Activated naive CD4-positive, alpha-beta T cell treated with anti-CD3 and anti-CD28 coated beads, Interleukin-2, amount 50 U/mL, for 72 hours (primary cell): ENCODE measurements around the gene LYPLA2. TPM values are rescaled to one million over a fixed set of nuclear protein-coding genes. Genes with fewer than 3 reads are reported as not detected.
A peak's percentile ranks its signal among the peaks of the same experiment; 100 is the strongest.
"Not testable (repeated sequence)": the region's sequence is repeated elsewhere in the genome, so short reads cannot be mapped to it uniquely, and the experiment has no call there.

Experiments
- ATAC-seq, 2 donors: fragments of 150-1000 bp; cut with Tn5 transposase; 2 replicates each; pipeline ENCODE4 v1.10.0; 2021; ENCODE audit warnings: mild to moderate bottlenecking in 2 of 2, moderate library complexity in 2 of 2
- DNase-seq, 2 donors: peaks; one replicate each; pipeline ENCODE4 v3.0.0; 2021 to 2022; ENCODE audit warnings: low spot score in 2 of 2
- H3K27ac Mint-ChIP-seq, 2 donors: one replicate each; pipeline ENCODE4 v1.8.0; 2022; ENCODE audit warnings: mild to moderate bottlenecking in 2 of 2, mixed read lengths in 2 of 2
- H3K36me3 Mint-ChIP-seq, 2 donors: one replicate each; pipeline ENCODE4 v1.8.0; 2022; ENCODE audit warnings: mixed read lengths in 2 of 2
- H3K9me3 Mint-ChIP-seq, 2 donors: one replicate each; pipeline ENCODE4 v1.8.0; 2022; ENCODE audit warnings: mixed read lengths in 2 of 2
- total RNA-seq, 2 donors: library from RNA; stranded (reverse); gene quantifications; one replicate each; pipeline ENCODE4 v1.2.3, GENCODE V29; 2022

Gene LYPLA2
- total RNA-seq, 2 donors from 2014 or later = 73.6 to 78.1 TPM

DNA sequence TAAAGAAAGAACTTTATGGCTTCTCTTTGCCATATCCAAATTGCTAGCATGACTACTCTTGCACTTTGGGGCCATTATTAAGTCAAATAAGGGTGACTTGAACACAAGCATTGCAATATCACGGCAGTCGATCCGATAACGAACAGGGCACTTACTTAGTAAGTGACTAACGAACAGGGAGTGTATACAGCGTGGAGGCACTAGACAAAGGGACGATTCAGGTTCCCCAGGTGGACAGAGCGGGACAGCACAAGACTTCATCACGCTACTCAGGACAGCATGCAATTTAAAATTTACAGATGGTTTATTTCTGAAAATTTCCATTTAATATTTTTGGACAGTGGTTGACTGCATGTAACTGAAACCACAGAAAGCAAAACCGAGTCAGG lies 18.1 kb upstream of the LYPLA2 start:
- ATAC-seq (no peak), DNase-seq (no peak)
- H3K27ac Mint-ChIP-seq = no peak overlapping the region
- H3K36me3 Mint-ChIP-seq = peaks cover 2% of the 10 kb centered on the region in 2 donors
- H3K9me3 Mint-ChIP-seq = no peaks in the 10 kb centered on the region

GRCh38 chr1:23774174-23774880 lies 16.6 kb upstream of the LYPLA2 start:
- ATAC-seq = no peak
- DNase-seq = no peak
- no peak overlapping the region for H3K27ac Mint-ChIP-seq
- peaks cover 5 to 12% of the 10 kb centered on the region in 2 donors for H3K36me3 Mint-ChIP-seq
- H3K9me3 Mint-ChIP-seq = no peaks in the 10 kb centered on the region

DNA sequence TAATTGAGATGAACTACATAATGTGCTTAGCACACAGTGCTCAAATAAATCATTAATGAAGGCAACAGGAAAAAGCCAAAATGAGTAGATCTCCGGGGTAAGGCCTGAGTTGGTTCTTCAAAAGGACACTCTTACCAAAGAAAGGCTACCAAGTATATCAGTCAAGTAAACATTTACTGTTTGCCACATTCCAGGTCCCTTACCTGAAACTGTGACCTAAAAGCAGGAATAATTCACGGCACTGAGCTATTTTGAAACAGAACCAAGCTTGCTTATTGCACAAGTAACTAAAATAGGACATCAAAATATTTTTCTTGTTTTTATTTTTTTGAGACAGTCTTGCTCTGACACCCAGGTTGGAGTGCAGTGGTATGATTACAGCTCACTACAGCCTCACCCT lies 14.7 kb upstream of the LYPLA2 start:
- ATAC-seq (no peak), DNase-seq (no peak)
- Mint-ChIP-seq H3K36me3 (peaks cover 5 to 16% of the 10 kb centered on the region in 2 donors), H3K9me3 (no peaks in the 10 kb centered on the region), H3K27ac (no peak overlapping the region)

DNA sequence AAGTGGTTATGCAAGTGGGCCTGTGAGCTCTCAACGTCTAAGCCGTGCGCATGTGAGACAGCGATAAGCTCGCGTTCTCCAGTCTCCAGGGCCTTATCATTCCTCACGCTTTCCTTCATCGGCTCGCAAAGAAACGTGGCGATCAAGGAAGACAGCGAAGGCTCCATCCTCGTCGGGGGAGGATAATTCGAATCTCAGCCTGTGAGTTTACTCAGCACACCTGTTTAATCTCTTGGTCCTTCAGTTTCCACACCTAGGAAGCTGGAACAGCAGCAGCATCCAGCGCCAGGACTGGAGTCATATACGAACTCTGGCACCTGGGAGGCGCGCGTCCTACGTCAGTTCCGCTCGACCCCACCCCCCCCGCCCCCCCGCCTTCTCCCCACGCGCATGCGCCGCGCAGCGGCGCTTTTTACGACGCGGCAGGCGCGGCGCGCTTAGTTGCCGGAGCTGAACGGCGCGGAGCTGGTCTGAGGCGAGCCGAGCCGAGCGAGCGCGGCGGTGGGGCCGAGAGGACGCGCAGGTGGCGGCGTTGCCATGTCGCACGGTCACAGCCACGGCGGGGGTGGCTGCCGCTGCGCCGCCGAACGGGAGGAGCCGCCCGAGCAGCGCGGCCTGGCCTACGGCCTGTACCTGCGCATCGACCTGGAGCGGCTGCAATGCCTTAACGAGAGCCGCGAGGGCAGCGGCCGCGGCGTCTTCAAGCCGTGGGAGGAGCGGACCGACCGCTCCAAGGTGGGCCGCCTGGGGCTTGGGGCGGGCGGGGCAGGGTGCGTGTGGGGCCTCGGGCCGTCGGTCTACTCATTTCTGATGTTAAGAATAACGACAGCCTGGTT lies 12.7 kb upstream of the LYPLA2 start, which contains the start of gene PITHD1:
Gene PITHD1 (plus strand): TSS at position 440 of the 836 bp plus-strand sequence. CDS start 98 bp downstream, at position 538.
- no peaks in the 10 kb centered on the region for H3K9me3 Mint-ChIP-seq
- H3K36me3 Mint-ChIP-seq = peaks cover 5 to 16% of the 10 kb centered on the region in 2 donors
- H3K27ac Mint-ChIP-seq = peak within 1 kb of the TSS; percentile 81 to 87
- DNase-seq (peak; percentile 79 to 85), ATAC-seq (peak; percentile 84 to 88)

GRCh38 chr1:23779826-23780371 lies 11.0 kb upstream of the LYPLA2 start:
- peaks cover 5 to 19% of the 10 kb centered on the region in 2 donors for H3K36me3 Mint-ChIP-seq
- ATAC-seq (peak in 1 of 2 donors; percentile 36), DNase-seq (no peak)
- H3K27ac Mint-ChIP-seq = peak overlapping the region; percentile 87
- no peaks in the 10 kb centered on the region for H3K9me3 Mint-ChIP-seq

DNA sequence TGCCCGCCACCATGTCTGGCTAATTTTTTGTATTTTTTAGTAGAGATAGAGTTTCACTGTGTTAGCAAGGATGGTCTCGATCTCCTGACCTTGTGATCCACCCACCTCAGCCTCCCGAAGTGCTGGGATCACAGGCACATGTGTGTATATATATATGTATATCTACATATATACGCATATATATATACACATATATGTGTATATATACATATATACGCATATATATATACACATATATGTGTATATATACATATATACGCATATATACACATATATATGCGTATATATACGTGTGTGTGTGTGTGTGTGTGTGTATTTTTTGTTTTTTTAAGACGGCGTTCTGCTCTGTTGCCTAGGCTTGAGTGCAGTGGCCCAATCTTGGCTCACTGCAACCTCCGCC lies 7.8 kb upstream of the LYPLA2 start:
- not testable (repeated sequence) for ATAC-seq, H3K9me3 Mint-ChIP-seq, DNase-seq
- peaks cover 20 to 24% of the 10 kb centered on the region in 2 donors for H3K36me3 Mint-ChIP-seq
- peak overlapping the region in 1 of 2 donors; percentile 84 for H3K27ac Mint-ChIP-seq

DNA sequence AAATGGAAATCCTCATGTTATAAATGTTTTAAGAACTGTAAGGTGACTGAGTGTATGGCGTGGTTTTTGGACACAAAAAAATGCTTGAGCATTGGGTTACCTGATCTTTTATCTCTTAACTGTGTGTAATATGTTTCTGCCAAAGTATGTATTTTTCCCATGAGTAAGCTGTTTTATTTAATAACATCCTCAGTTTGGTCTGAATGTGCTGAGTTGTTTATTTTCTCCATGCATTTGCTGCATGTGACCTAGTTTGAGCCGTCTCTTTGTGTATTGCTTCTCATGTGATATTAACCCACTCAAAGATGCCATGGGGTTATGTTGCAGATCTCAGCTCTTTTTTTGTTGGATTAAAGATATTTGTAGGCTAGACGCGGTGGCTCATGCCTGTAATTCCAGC lies 6.1 kb upstream of the LYPLA2 start:
- DNase-seq (no peak), ATAC-seq (no peak)
- Mint-ChIP-seq H3K27ac (no peak overlapping the region), H3K36me3 (peaks cover 12 to 23% of the 10 kb centered on the region in 2 donors), H3K9me3 (no peaks in the 10 kb centered on the region)

DNA sequence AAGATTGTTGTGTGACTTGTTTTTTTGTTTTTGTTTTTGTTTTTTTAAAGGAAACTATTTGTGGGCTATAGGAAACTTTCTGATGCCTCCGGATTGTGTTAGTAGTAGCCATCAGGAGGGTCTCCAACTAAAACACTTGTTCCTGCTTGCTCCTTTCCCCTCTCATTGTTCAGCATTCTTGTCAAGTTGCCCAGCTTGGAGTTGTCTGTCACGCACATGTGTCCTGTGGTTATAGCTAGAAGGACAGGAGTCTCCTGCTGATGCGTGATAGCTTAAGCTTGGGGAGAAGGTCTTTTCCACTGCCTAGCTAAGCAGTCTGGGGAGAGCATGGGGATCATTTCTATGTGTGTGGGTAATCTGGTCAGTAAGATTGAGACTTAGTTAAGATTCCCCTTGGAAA lies 3.2 kb upstream of the LYPLA2 start:
- Mint-ChIP-seq H3K36me3 (peaks cover 19 to 35% of the 10 kb centered on the region in 2 donors), H3K9me3 (no peaks in the 10 kb centered on the region), H3K27ac (no peak overlapping the region)
- DNase-seq = no peak
- no peak for ATAC-seq

GRCh38 chr1:23788695-23789094 lies 2.2 kb upstream of the LYPLA2 start:
- DNase-seq (no peak), ATAC-seq (no peak)
- H3K27ac Mint-ChIP-seq = no peak overlapping the region
- no peaks in the 10 kb centered on the region for H3K9me3 Mint-ChIP-seq
- peaks cover 19 to 35% of the 10 kb centered on the region in 2 donors for H3K36me3 Mint-ChIP-seq

GRCh38 chr1:23791516-23792047 lies 637 bp downstream of the LYPLA2 start:
- peak in 1 of 2 donors; percentile 27 for DNase-seq
- Mint-ChIP-seq H3K9me3 (no peaks in the 10 kb centered on the region), H3K36me3 (peaks cover 7 to 25% of the 10 kb centered on the region in 2 donors), H3K27ac (peak overlapping the region; percentile 91 to 93)
- ATAC-seq = peak; percentile 30 to 34

DNA sequence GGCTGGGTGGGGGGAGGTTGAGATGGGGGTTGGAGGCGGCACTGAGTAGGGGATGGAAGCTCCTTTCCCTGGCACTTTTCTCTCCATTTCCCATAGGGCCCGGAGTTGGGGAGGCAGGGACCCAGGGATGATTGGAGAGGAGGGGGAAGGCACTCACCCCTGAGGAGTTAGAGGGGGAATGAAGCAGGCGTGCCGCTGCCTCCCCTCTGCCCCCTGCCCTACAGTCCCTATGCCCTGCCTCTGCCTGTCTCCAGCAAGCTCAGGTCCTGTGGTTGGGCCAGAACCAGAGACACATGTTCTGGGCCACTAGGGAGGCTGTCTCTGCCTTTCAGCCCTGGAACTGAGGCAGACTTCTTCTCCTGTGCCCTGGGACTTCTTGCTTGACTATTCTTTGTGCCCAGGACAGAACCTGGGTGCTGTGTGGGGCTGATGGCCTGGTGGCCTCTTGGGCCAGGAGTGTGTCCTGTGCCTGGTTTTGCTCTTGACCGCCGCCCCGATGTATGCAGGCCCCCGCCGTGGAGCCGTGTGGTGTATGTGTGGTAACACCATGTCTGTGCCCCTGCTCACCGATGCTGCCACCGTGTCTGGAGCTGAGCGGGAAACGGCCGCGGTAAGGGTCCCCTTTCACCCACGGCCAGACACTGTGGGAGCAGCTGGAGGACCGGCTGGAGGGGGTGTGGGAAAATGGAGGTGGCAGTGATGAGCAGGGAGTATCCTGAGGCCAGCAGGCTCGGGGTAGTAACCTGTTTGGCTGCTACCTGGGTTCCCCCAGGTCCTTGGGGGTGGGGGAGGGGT lies 1.4 kb downstream of the LYPLA2 start:
- H3K36me3 Mint-ChIP-seq = peaks cover 7 to 18% of the 10 kb centered on the region in 2 donors
- H3K9me3 Mint-ChIP-seq = no peaks in the 10 kb centered on the region
- no peak for ATAC-seq
- H3K27ac Mint-ChIP-seq = peak overlapping the region; percentile 91 to 93
- no peak for DNase-seq

- DNase-seq (peak in 1 of 2 donors; percentile 30), ATAC-seq (peak in 1 of 2 donors; percentile 11)
- Mint-ChIP-seq H3K36me3 (peaks cover 7 to 14% of the 10 kb centered on the region in 2 donors), H3K27ac (peak overlapping the region; percentile 64 to 65), H3K9me3 (no peaks in the 10 kb centered on the region)
Measured at GRCh38 chr1:23793018-23793781, 2.3 kb downstream of the LYPLA2 start.

- Mint-ChIP-seq H3K27ac (peak overlapping the region; percentile 22 to 64), H3K9me3 (no peaks in the 10 kb centered on the region), H3K36me3 (peaks cover 7 to 17% of the 10 kb centered on the region in 2 donors)
- ATAC-seq (no peak), DNase-seq (no peak)
Measured at GRCh38 chr1:23793861-23794731, 3.2 kb downstream of the LYPLA2 start.

DNA sequence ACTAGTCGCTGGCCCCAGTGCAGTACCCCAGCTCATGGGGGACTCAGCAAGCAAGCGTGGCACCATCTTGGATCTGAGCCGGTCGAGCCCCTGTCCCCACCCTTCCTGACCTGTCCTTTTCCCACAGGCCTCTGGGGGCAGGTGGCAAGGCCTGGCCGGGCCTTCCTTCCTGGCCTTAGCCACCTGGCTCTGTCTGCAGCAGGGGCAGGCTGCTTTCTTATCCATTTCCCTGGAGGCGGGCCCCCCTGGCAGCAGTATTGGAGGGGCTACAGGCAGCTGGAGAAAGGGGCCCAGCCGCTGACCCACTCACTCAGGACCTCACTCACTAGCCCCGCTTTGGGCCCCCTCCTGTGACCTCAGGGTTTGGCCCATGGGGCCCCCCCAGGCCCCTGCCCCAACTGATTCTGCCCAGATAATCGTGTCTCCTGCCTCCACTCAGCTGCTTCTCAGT lies 3.8 kb downstream of the LYPLA2 start:
- not testable (repeated sequence) for DNase-seq, H3K9me3 Mint-ChIP-seq, ATAC-seq
- Mint-ChIP-seq H3K36me3 (peaks cover 10 to 19% of the 10 kb centered on the region in 2 donors), H3K27ac (peak overlapping the region; percentile 36 to 59)
